HFFc6 (cell line): ENCODE results near the gene SLC39A3. TPM values are rescaled to one million over a fixed set of nuclear protein-coding genes. Genes with fewer than 3 reads are reported as not detected.

Experiments used
- DNase-seq: peaks from one replicate; pipeline ENCODE4 v3.0.0-alpha.2; 2018
- H3K27ac Mint-ChIP-seq: 2 replicates; pipeline ENCODE4 v1.8.0; 2020; ENCODE audit warnings: mild to moderate bottlenecking, mixed read lengths
- H3K27me3 Mint-ChIP-seq: 2 replicates; pipeline ENCODE4 v1.8.0; 2021; ENCODE audit warnings: mild to moderate bottlenecking, moderate library complexity, mixed read lengths; ENCODE audit not compliant: insufficient read depth
- H3K36me3 Mint-ChIP-seq: 2 replicates; pipeline ENCODE4 v1.8.0; 2021; ENCODE audit warnings: low read depth, mixed read lengths
- H3K4me1 Mint-ChIP-seq: 2 replicates; pipeline ENCODE4 v1.8.0; 2020; ENCODE audit warnings: low read depth, mixed read lengths
- H3K4me3 Mint-ChIP-seq: 2 replicates; pipeline ENCODE4 v1.8.0; 2020; ENCODE audit warnings: mild to moderate bottlenecking, moderate library complexity, mixed read lengths
- H3K9me3 Mint-ChIP-seq: 2 replicates; pipeline ENCODE4 v1.8.0; 2020; ENCODE audit warnings: mild to moderate bottlenecking, mixed read lengths
- total RNA-seq, 6 experiments: library from RNA; stranded (reverse); fragmentation: NEBNext Ultra II Directional; extraction: Animal tissue kit (Norgen Biotek cat#: 25700); gene quantifications; 2 replicates in 1 of 6; 3 replicates in 5 of 6; pipeline ENCODE4 v1.2.3, GENCODE V29; 2021
- TF ChIP-seq, protein P1 (sequence below): fragments of 200-600 bp; sonication (generic); IDR thresholded peaks from 2 replicates; pipeline ENCODE4 v1.5.0; 2021; ENCODE audit warnings: antibody characterized with exemption, mild to moderate bottlenecking

SLC39A3 gene
- total RNA-seq, 6 experiments from 2014 or later, result 39.2 to 49.1 (median 42.5) TPM

DNA sequence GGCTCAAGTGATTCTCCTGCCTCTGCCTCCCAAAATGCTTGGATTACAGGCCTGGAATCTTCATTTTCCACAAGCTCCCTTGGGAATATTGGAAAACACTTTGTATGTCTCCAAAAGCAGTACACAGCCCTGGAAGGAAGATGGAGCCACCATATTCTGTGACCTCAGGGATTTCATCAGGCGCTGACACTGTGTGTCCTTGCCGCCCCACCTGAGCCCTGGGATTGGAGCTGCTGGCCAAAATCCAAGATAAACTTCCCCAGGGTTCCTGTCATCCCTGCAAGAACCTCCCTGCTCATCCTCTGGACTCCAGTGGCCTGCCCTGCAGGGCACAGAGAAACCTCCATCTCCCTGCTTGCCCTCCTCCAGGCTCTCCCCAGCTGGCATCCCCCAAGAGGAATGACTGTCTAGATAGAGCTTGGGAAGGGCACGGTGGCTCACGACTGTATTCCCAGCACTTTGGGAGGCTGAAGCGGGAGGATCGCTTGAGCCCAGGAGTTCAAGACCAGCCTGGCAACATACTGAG is 36.1 kb downstream of the SLC39A3 start:
- Mint-ChIP-seq H3K27ac (no peak overlapping the region), H3K4me3 (no peak overlapping the region), H3K36me3 (no peaks in the 10 kb centered on the region), H3K27me3 (peaks cover 22% of the 10 kb centered on the region), H3K9me3 (no peaks in the 10 kb centered on the region), H3K4me1 (no peaks in the 10 kb centered on the region)
- TF ChIP-seq, protein P1, sequence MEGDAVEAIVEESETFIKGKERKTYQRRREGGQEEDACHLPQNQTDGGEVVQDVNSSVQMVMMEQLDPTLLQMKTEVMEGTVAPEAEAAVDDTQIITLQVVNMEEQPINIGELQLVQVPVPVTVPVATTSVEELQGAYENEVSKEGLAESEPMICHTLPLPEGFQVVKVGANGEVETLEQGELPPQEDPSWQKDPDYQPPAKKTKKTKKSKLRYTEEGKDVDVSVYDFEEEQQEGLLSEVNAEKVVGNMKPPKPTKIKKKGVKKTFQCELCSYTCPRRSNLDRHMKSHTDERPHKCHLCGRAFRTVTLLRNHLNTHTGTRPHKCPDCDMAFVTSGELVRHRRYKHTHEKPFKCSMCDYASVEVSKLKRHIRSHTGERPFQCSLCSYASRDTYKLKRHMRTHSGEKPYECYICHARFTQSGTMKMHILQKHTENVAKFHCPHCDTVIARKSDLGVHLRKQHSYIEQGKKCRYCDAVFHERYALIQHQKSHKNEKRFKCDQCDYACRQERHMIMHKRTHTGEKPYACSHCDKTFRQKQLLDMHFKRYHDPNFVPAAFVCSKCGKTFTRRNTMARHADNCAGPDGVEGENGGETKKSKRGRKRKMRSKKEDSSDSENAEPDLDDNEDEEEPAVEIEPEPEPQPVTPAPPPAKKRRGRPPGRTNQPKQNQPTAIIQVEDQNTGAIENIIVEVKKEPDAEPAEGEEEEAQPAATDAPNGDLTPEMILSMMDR, result no peak
- DNase-seq, result no peak

DNA sequence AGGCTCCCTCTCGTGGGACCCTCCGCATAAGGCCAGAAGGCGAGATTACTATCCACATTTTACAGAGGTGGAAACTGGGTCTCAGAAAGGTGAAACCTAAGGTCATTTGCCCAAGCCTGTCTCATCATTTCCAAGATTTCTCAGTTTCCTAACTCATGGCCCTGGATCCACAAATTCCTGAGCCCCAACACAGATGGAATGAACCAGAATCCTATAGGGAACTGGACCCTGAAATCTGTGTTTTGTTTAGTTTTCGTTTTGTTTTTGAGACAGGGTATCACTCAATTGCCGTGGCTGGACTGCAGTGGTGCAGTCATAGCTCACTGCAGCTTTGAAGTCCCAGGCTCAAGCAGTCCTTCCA is 36.8 kb downstream of the SLC39A3 start:
- no peak for DNase-seq
- H3K4me3 Mint-ChIP-seq, result no peak overlapping the region
- no peaks in the 10 kb centered on the region for H3K9me3 Mint-ChIP-seq
- H3K27ac Mint-ChIP-seq, result no peak overlapping the region
- peaks cover 22% of the 10 kb centered on the region for H3K27me3 Mint-ChIP-seq
- no peaks in the 10 kb centered on the region for H3K4me1 Mint-ChIP-seq
- H3K36me3 Mint-ChIP-seq, result no peaks in the 10 kb centered on the region
- TF ChIP-seq, protein P1, result no peak

DNA sequence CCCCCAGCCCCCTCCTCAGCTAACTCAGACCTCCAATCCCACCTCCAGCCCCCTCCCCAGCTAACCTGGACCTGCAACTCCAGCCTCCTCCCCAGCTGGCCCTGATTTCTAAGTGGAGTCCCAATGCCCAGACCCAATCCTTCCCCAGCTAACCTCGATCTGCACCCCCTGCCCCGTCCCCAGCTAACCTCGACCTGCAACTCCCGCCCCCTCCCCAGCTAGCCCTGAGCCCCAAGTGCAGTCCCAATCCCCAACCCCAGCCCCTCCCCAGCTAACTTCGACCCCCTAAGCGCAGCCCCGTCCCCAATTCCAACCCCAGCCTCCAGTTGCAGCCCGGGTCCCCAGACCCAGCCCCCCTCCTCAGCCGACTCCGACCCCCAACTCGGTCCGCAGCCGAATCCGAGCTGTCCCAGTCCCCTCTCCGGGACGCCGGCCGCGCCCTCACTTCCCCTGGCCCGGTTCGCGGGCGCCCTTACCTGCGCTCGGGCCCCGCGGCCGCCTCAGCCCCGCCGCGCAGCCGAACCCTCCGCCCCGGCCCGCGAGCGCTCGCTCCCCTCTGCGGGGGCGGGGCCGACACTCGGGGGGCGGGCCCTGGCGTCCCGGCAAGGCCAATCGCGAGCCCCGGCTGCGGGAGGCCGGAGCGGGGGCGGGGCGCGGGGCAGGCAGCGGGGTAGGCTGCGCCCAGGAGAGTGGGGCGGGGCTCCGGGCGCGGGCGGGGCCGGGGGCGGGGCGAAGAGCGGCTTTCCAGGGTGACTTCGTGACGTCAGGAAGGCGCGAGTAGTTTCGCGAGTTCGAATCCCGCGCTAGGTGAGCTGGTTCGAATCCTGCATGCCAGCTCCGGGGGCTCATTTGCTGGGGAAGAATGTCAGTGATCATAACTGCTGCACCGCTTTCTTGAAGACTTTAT is 37.4 kb downstream of the SLC39A3 start, which contains the start of gene GNG7:
TSS of gene GNG7 (minus strand) at position 525 of the 907 bp plus-strand sequence. CDS start 182,006 bp downstream, outside the sequence.
- no peaks in the 10 kb centered on the region for H3K36me3 Mint-ChIP-seq
- H3K4me1 Mint-ChIP-seq, result no peaks in the 10 kb centered on the region
- no peaks in the 10 kb centered on the region for H3K9me3 Mint-ChIP-seq
- TF ChIP-seq, protein P1, result no peak
- H3K4me3 Mint-ChIP-seq, result no peak within 1 kb of the TSS
- peaks cover 23% of the 10 kb centered on the region for H3K27me3 Mint-ChIP-seq
- DNase-seq, result peak; percentile 21
- H3K27ac Mint-ChIP-seq, result no peak within 1 kb of the TSS

DNA sequence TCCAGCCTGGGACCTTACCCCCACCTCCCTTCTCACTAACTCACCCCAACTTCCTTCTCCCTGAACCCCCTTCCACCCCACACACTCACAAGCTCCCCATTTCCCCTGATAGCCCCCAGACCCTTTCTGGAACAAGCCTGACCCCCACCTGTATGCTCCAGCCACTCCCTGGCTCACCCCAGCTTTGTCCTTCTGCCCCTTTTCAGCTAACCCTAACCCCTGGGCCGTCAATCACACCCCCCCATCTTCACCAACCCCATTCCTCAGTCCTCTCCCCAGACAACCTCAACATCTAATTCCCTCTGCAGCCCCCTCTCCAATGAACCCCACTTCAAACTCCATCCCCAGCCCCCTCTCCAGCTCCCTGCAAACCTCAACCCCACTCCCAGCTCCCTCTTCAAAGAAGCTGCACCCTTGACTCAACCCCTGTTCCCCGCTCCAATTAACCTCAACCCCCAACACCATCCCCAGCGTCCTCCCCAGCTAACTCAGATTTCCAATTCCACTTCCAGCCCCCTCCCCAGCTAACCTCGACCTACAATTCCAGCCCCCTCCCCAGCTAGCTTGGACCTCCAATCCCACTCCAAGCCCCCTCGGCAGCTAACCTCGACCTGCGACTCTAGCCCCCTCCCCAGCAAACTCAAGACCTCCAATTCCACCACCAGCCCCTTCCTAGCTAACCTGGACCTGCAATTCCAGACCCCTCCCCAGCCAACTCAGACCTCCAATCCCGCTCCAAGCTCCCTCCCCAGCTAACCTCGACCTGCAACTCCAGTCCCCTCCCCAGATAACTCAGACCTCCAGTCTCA is 38.3 kb downstream of the SLC39A3 start:
- Mint-ChIP-seq H3K27me3 (peaks cover 21% of the 10 kb centered on the region), H3K27ac (no peak overlapping the region), H3K36me3 (no peaks in the 10 kb centered on the region), H3K4me3 (no peak overlapping the region), H3K4me1 (no peaks in the 10 kb centered on the region), H3K9me3 (no peaks in the 10 kb centered on the region)
- DNase-seq, result no peak
- TF ChIP-seq, protein P1, result no peak

DNA sequence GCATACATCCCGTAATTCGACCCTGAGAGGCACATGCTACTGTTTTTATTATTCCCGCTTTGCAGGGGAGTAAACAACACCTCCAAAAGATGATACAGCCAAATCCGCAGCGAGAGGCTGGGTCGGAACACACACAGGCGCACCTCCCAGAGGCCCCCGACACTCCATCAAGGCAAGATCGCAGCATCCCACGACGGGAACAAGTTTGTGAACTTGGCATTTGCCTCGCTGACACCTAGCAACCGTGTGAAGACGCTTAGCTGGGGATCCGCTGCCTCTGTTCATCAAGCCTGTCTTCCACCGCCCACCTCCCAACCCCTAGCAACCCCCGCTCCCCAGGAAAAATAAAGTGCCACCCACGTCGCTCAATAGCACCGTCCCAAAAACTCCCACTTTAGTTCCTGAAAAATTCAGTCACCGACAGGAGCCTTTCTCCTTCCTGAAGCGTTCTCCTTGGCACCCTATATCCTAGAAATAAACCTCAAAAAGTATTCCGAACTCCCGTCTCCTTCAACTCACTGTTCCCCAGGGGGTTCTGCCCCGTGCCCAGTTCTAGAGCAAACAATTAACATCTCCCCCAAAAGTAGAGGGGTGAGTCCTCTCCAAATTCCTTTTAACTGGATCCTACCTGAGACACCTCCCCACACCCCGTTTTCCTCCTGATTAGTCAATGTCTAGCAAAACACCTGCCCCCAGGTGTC is 39.0 kb downstream of the SLC39A3 start:
- TF ChIP-seq, protein P1, result no peak
- no peak overlapping the region for H3K4me3 Mint-ChIP-seq
- H3K27ac Mint-ChIP-seq, result no peak overlapping the region
- no peaks in the 10 kb centered on the region for H3K36me3 Mint-ChIP-seq
- peaks cover 21% of the 10 kb centered on the region for H3K27me3 Mint-ChIP-seq
- DNase-seq, result no peak
- H3K9me3 Mint-ChIP-seq, result no peaks in the 10 kb centered on the region
- no peaks in the 10 kb centered on the region for H3K4me1 Mint-ChIP-seq
